GM12878 (cell line): ENCODE data around the gene CASP10. TPM values are rescaled to one million over a fixed set of nuclear protein-coding genes. Genes with fewer than 3 reads are reported as not detected.

Experiments
- BCLAF1 ChIP-seq: fragments of 450-650 bp; IDR thresholded peaks from 2 replicates; pipeline ENCODE4 v1.6.1; 2017; ENCODE audit warnings: antibody characterized with exemption, mild to moderate bottlenecking, moderate library complexity
- BHLHE40 ChIP-seq, 2 experiments: fragments of 450-650 bp in 1 of 2; IDR thresholded peaks; 2 replicates each; pipeline ENCODE4 v1.6.1; 2011 to 2017; ENCODE audit warnings: low read depth in 2 of 2, borderline replicate concordance in 1 of 2, improper control_type of control experiment in 1 of 2, low read length in 1 of 2, mild to moderate bottlenecking in 1 of 2
- BRCA1 ChIP-seq: IDR thresholded peaks from 2 replicates; pipeline ENCODE4 v1.6.1; 2011; ENCODE audit warnings: low read depth, low read length, improper control_type of control experiment
- CBFB ChIP-seq: IDR thresholded peaks from 2 replicates; pipeline ENCODE4 v1.6.1; 2016; ENCODE audit warnings: antibody characterized with exemption, low read depth
- CREB1 ChIP-seq: IDR thresholded peaks from 2 replicates; pipeline ENCODE4 v1.6.1; 2012; ENCODE audit warnings: low read depth, mild to moderate bottlenecking, inconsistent platforms
- EED ChIP-seq: sonication (generic); IDR thresholded peaks from 2 replicates; pipeline ENCODE4 v1.6.1; 2016; ENCODE audit warnings: antibody characterized with exemption, low read depth
- HDAC6 ChIP-seq: fragments of 200-600 bp; sonication (generic); IDR thresholded peaks from one replicate; pipeline ENCODE4 v1.8.0; 2017; ENCODE audit warnings: antibody characterized with exemption; ENCODE audit not compliant: unreplicated experiment
- JUND ChIP-seq: IDR thresholded peaks from 2 replicates; pipeline ENCODE4 v1.6.1; 2012; ENCODE audit warnings: low read depth, mild to moderate bottlenecking, low read length, improper control_type of control experiment, moderate library complexity
- MEF2B ChIP-seq: fragments of 450-650 bp; IDR thresholded peaks from 2 replicates; pipeline ENCODE4 v1.6.1; 2018; ENCODE audit warnings: mild to moderate bottlenecking, moderate library complexity; ENCODE audit not compliant: partially characterized antibody, poor library complexity, severe bottlenecking
- NFIC ChIP-seq: IDR thresholded peaks from 2 replicates; pipeline ENCODE4 v1.6.1; 2012; ENCODE audit warnings: low read depth, mild to moderate bottlenecking, inconsistent platforms, low read length, moderate library complexity
- NR2C2 ChIP-seq: IDR thresholded peaks from 2 replicates; pipeline ENCODE4 v1.6.1; 2011; ENCODE audit warnings: borderline replicate concordance, low read depth; ENCODE audit not compliant: control insufficient read depth, insufficient read length
- RUNX3 ChIP-seq: IDR thresholded peaks from 2 replicates; pipeline ENCODE4 v1.6.1; 2012; ENCODE audit warnings: low read length, inconsistent platforms
- SIN3A ChIP-seq: IDR thresholded peaks from 2 replicates; pipeline ENCODE4 v1.6.1; 2012; ENCODE audit warnings: low read depth, low read length, improper control_type of control experiment
- SPI1 ChIP-seq: IDR thresholded peaks from 2 replicates; pipeline ENCODE4 v1.6.1; 2011; ENCODE audit warnings: low read depth, mild to moderate bottlenecking, low read length, moderate library complexity, borderline replicate concordance; ENCODE audit not compliant: insufficient read depth
- SUPT20H ChIP-seq: IDR thresholded peaks from 2 replicates; pipeline ENCODE4 v1.6.1; 2011; ENCODE audit warnings: low read depth, mild to moderate bottlenecking, low read length, moderate library complexity, borderline replicate concordance; ENCODE audit not compliant: control insufficient read depth
- ZNF24 ChIP-seq: fragments of 450-650 bp; IDR thresholded peaks from 2 replicates; pipeline ENCODE4 v1.6.1; 2017; ENCODE audit warnings: antibody characterized with exemption, mild to moderate bottlenecking
- ZNF592 ChIP-seq: fragments of 450-650 bp; IDR thresholded peaks from 2 replicates; pipeline ENCODE4 v1.6.1; 2017; ENCODE audit warnings: mild to moderate bottlenecking, moderate library complexity
- polyA plus RNA-seq, 11 experiments: library from polyadenylated mRNA; depleted of rRNA in 4 of 11; unstranded in 6 of 11; stranded (reverse) in 5 of 11; fragments of >200 nt; fragmentation: Nextera tagmentation in 4 of 11; fragmentation: Illumina TruSeq in 1 of 11; extraction: Ambion mirVana in 4 of 11; extraction: Trizol in 1 of 11; gene quantifications; 1 replicate in 1 of 11; 2 replicates in 10 of 11; pipeline versions ENCODE4 v1.2.1 to v1.2.3, GENCODE V29; 2011 to 2016; ENCODE audit warnings: inconsistent platforms in 2 of 11, missing spikeins in 2 of 11, low read depth in 1 of 11
- total RNA-seq, 4 experiments: library from RNA; depleted of rRNA in 3 of 4; stranded (reverse); fragments of >200 nt in 3 of 4; fragmentation: Illumina TruSeq in 1 of 4; extraction: Trizol in 1 of 4; gene quantifications; 2 replicates each; pipeline versions ENCODE4 v1.2.1 to v1.2.3, GENCODE V29; 2013 to 2021
- TF ChIP-seq, protein P1 (sequence below): fragments of 450-650 bp; formaldehyde crosslinking; IDR thresholded peaks from 2 replicates; pipeline ENCODE4 v1.4.0; 2020; ENCODE audit warnings: mild to moderate bottlenecking, moderate library complexity

The CASP10 gene
- total and polyA plus RNA-seq, 10 of the 15 experiments (the other 5 are each of a cell fraction or from before 2014, with no cell fraction given) = 7.2 to 14.1 (median 10.8) TPM

DNA sequence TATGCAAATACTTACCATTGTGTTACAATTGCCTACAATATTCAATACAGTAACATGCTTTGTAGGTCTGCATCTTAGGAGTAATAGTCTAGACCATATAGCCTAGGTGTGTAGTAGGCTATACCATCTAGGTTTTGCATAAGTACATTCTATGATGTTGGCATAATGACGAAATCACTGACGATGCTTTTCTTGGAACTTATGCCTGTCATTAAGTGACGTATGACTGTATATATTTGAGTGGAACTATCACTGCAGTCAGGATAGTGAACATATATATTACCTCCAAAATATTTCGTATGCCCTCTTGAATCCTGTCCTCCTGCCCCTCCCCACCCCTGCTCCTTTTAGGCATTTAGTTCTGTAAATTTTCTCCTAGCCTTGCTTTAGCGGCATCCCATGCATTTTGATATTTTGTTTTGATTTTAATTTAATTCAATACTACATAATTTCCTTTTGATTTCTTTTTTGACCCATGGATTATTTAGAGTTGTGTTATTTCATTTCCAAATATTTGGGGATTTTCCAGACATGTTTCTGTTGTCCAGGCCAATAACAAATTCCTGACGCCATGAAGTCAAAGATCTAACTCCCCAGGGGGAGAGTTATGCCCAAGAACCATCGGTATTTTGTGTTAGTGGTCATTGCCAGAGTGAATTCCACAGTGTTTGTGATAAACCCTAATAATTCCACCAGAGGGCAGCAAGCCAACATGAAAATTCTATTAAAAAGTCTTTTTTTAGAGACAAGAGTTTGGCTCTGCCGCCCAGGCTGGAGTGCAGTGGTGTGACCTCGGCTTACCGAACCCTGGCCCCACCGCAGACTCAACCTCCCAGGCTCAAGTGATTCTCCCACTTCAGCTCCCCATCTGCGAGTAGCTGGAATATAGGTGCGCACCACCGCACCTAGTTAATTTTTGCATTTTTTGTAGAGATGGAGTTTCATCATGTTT is 53.2 kb downstream of the CASP10 start (continued):
- TF ChIP-seq, protein P1, sequence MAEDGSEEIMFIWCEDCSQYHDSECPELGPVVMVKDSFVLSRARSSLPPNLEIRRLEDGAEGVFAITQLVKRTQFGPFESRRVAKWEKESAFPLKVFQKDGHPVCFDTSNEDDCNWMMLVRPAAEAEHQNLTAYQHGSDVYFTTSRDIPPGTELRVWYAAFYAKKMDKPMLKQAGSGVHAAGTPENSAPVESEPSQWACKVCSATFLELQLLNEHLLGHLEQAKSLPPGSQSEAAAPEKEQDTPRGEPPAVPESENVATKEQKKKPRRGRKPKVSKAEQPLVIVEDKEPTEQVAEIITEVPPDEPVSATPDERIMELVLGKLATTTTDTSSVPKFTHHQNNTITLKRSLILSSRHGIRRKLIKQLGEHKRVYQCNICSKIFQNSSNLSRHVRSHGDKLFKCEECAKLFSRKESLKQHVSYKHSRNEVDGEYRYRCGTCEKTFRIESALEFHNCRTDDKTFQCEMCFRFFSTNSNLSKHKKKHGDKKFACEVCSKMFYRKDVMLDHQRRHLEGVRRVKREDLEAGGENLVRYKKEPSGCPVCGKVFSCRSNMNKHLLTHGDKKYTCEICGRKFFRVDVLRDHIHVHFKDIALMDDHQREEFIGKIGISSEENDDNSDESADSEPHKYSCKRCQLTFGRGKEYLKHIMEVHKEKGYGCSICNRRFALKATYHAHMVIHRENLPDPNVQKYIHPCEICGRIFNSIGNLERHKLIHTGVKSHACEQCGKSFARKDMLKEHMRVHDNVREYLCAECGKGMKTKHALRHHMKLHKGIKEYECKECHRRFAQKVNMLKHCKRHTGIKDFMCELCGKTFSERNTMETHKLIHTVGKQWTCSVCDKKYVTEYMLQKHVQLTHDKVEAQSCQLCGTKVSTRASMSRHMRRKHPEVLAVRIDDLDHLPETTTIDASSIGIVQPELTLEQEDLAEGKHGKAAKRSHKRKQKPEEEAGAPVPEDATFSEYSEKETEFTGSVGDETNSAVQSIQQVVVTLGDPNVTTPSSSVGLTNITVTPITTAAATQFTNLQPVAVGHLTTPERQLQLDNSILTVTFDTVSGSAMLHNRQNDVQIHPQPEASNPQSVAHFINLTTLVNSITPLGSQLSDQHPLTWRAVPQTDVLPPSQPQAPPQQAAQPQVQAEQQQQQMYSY = no peak
- TF ChIP-seq NFIC = no peak
- TF ChIP-seq HDAC6 = no peak
- peak; percentile 61 for TF ChIP-seq CREB1
- TF ChIP-seq SPI1 = no peak
- TF ChIP-seq SUPT20H = no peak
- TF ChIP-seq MEF2B = peak; percentile 42
- TF ChIP-seq JUND = no peak
- TF ChIP-seq BCLAF1 = no peak
- no peak for TF ChIP-seq NR2C2
- no peak for TF ChIP-seq ZNF24
- no peak for TF ChIP-seq BRCA1
- TF ChIP-seq RUNX3 = peak; percentile 35
- TF ChIP-seq CBFB = no peak
- TF ChIP-seq BHLHE40 (IDR thresholded peaks at IDR 0.05; ENCODE audit: borderline replicate concordance in 1 of 2, low read depth in 2 of 2, low read length in 1 of 2) = 0 out of 4 replicates have a peak, but pooled peaks of 1 of the 2 experiments have one; percentile 13
- TF ChIP-seq SIN3A = no peak
- TF ChIP-seq ZNF592 = no peak
- TF ChIP-seq EED = peak; percentile 35; the same call in 1 of the 2 replicates
